Activated CD4-positive, alpha-beta T cell treated with anti-CD3 and anti-CD28 coated beads for 4 hours (primary cell): ENCODE results near the gene TROAP.
"Not testable (repeated sequence)": the region's sequence is repeated elsewhere in the genome, so short reads cannot be mapped to it uniquely, and the experiment has no call there.

Experiments
- DNase-seq, 2 donors: peaks; one replicate each; pipeline ENCODE4 v3.0.0-alpha.2; 2020

TROAP gene

DNA sequence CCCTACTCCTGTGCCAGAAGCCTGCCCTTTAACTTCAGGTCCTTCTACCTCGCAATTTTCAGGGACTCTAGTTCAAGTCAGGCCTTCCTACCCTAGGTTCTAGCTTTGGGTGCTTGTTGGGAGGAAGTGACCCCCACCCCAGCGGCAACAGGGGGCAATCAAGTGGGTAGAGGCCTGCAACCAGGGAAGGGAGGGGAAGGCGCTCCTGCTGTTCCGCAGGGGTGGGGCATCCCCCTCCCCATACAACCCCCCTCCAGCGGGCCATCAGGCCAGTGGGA is 28.3 kb upstream of the TROAP start:
- no peak for DNase-seq

DNA sequence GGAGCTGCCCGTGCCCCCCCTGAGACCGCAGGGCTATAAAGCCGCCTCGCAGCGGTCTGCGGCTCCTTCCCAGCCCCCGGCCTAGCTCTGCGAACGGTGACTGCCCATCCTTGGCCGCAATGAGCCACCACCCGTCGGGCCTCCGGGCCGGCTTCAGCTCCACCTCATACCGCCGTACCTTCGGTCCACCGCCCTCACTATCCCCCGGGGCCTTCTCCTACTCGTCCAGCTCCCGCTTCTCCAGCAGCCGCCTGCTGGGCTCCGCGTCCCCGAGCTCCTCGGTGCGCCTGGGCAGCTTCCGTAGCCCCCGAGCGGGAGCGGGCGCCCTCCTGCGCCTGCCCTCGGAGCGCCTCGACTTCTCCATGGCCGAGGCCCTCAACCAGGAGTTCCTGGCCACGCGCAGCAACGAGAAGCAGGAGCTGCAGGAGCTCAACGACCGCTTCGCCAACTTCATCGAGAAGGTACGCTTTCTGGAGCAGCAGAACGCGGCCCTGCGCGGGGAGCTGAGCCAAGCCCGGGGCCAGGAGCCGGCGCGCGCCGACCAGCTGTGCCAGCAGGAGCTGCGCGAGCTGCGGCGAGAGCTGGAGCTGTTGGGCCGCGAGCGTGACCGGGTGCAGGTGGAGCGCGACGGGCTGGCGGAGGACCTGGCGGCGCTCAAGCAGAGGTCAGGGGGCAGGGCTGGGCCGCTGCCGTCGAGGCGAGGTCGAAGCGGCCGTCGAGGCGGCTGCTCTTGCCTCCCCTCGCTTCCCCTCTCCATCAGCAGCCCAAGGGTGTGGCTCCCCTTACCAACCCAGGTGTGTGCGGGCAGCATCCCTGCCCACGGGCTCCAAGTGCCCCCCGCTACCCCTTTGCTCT is 27.7 kb upstream of the TROAP start, which contains the start of gene PRPH:
Gene PRPH (plus strand): TSS at position 66 of the 855 bp plus-strand sequence. CDS start 54 bp downstream, at position 120.
- no peak for DNase-seq

- DNase-seq: peak; percentile 57 to 67
Measured at GRCh38 chr12:49296034-49296835, 26.8 kb upstream of the TROAP start.

GRCh38 chr12:49296836-49297694 is 26.0 kb upstream of the TROAP start:
- peak; percentile 17 to 25 for DNase-seq

- no peak for DNase-seq
Measured at GRCh38 chr12:49297695-49298060, 25.4 kb upstream of the TROAP start.

DNA sequence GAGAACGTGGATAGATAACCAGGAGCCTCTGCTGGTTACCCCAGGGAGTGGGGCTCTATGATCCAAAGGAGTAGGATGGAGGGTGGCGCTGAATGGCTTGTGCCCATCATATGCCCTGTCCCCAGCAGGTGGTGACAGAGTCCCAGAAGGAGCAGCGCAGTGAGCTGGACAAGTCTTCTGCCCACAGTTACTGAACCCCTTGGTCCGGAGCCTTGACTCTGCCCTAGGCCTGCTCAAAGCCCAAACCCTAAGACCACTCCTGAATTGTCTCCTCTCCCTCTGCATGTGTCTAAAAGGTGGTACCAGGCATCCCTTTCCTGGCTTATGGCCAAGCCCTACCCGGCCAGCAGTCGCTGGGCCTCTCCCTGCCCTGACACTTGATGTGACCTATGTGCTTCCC is 24.9 kb upstream of the TROAP start:
- DNase-seq: no peak

GRCh38 chr12:49301760-49302159 is 21.3 kb upstream of the TROAP start:
- no peak for DNase-seq

GRCh38 chr12:49304161-49304560 is 18.9 kb upstream of the TROAP start:
- no peak for DNase-seq

DNA sequence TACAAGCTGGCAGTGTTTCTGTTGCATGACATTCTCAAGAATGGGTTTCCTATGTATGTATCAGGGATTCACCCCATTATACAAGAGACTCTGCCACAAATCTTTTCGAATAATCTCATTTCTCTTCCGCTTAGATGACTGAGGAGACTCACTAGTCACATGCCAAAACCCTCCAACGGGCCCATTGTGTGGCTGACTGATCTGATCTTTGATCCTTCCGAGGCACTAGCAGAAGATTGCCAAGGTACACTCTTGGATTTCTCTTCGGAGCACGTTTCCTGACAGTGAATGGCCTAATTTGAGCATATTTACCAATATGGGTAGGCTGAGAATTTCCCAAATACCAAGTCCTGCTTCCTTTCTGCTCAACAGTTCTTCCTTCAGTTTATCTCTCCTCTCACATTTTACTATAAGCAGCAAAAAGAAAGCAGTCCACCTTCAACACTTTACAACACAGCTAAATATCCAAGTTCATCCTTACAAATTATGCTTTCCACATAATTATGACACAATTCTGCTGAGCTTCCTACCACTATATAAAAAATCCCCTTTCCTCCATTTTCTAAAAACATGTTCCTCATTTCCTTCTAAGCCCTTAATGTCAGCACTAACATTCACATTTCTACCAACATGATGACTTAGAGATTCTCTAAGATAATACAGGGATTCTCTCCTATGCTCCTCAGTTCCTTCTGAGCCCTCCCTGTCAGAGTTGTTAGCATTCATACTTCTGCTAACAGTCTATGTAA is 17.1 kb upstream of the TROAP start:
- no peak for DNase-seq

- no peak for DNase-seq
Measured at GRCh38 chr12:49309386-49309785, 13.7 kb upstream of the TROAP start.

- DNase-seq: not testable (repeated sequence)
Measured at GRCh38 chr12:49310451-49311000, 12.5 kb upstream of the TROAP start.

GRCh38 chr12:49314811-49315210 is 8.2 kb upstream of the TROAP start:
- DNase-seq: no peak

- DNase-seq: not testable (repeated sequence)
Measured at GRCh38 chr12:49317118-49317517, 5.9 kb upstream of the TROAP start.

GRCh38 chr12:49320411-49321103 is 2.5 kb upstream of the TROAP start:
- DNase-seq: not testable (repeated sequence)

GRCh38 chr12:49322367-49322707 is 718 bp upstream of the TROAP start:
- no peak for DNase-seq

GRCh38 chr12:49323524-49324097 is 556 bp downstream of the TROAP start:
- DNase-seq: no peak

DNA sequence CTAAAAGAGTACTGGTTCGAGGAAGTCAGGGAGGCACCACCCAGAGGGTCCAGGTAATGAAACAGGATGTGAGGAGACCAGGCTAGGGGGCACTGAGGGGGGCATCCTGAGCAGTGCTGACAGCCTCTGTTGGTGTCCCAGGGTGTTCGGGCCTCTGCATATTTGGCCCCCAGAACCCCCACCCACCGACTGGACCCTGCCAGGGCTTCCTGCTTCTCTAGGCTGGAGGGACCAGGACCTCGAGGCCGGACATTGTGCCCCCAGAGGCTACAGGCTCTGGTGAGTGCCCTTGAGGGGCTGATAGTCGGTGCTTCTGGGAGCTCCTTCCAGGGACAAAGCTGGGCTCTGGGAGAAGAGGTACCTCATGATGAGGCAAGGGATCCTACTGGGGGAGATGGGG is 2.6 kb downstream of the TROAP start:
- no peak for DNase-seq

GRCh38 chr12:49327368-49327767 is 4.3 kb downstream of the TROAP start:
- no peak for DNase-seq

- DNase-seq: no peak
Measured at GRCh38 chr12:49327887-49328286, 4.8 kb downstream of the TROAP start.

GRCh38 chr12:49328816-49329215 is 5.8 kb downstream of the TROAP start:
- DNase-seq: no peak

DNA sequence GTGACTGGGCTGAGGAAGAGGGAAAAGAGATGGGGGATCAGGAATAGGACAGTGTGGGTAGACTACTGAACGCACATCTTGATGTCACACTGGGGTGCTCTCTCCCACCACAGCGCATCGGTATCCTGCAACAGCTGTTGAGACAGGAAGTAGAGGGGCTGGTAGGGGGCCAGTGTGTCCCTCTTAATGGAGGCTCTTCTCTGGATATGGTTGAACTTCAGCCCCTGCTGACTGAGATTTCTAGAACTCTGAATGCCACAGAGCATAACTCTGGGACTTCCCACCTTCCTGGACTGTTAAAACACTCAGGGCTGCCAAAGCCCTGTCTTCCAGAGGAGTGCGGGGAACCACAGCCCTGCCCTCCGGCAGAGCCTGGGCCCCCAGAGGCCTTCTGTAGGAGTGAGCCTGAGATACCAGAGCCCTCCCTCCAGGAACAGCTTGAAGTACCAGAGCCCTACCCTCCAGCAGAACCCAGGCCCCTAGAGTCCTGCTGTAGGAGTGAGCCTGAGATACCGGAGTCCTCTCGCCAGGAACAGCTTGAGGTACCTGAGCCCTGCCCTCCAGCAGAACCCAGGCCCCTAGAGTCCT is 7.1 kb downstream of the TROAP start:
- DNase-seq: no peak
